Fibroblast of mammary gland (primary cell): Measurements from ENCODE around the gene RIPK1.
A peak's percentile ranks its signal among the peaks of the same experiment; 100 is the strongest.

Experiments
- DNase-seq: peaks from one replicate; pipeline ENCODE4 v3.0.0-alpha.2; 2010; ENCODE audit warnings: low read depth
- H3K4me3 ChIP-seq: 2 replicates; pipeline ENCODE4 v1.5.1; 2011; ENCODE audit warnings: low read depth, mild to moderate bottlenecking, low read length, moderate library complexity; ENCODE audit not compliant: control insufficient read depth
- CTCF ChIP-seq: conservative IDR thresholded peaks from 2 replicates; pipeline ENCODE4 v1.5.1; 2011; ENCODE audit warnings: low read depth, low read length, inconsistent platforms; ENCODE audit not compliant: control insufficient read depth, insufficient read depth

Gene RIPK1

GRCh38 chr6:3114377-3114776 lies 46.1 kb downstream of the RIPK1 start:
- no peak overlapping the region for H3K4me3 ChIP-seq
- TF ChIP-seq CTCF: no peak
- no peak for DNase-seq

GRCh38 chr6:3117912-3118352 lies 49.6 kb downstream of the RIPK1 start:
- TF ChIP-seq CTCF: no peak

GRCh38 chr6:3118353-3119039 lies 50.2 kb downstream of the RIPK1 start, which contains the start of gene BPHL:
BPHL (plus strand) TSS chr6:3118711; CDS start chr6:3118741, 30 bp downstream.
- peak within 1 kb of the TSS; percentile 77 for H3K4me3 ChIP-seq
- TF ChIP-seq CTCF: no peak
- peak; percentile 90 for DNase-seq

More at GRCh38 chr6:3117912-3118352, 49.6 kb downstream of the RIPK1 start:
- DNase-seq: peak; percentile 70
- H3K4me3 ChIP-seq: peak overlapping the region; percentile 77

GRCh38 chr6:3119040-3119723 lies 50.9 kb downstream of the RIPK1 start:
- TF ChIP-seq CTCF: no peak
- H3K4me3 ChIP-seq: peak overlapping the region; percentile 77
- DNase-seq: peak; percentile 28

- no peak for TF ChIP-seq CTCF
- DNase-seq: no peak
- H3K4me3 ChIP-seq: no peak overlapping the region
Observed at GRCh38 chr6:3120765-3121089, 52.4 kb downstream of the RIPK1 start.

GRCh38 chr6:3122823-3123182 lies 54.5 kb downstream of the RIPK1 start:
- H3K4me3 ChIP-seq: no peak overlapping the region
- no peak for DNase-seq
- TF ChIP-seq CTCF: no peak
